ENCODE data around the gene AZU1. TPM values are rescaled to one million over a fixed set of nuclear protein-coding genes. Genes with fewer than 3 reads are reported as not detected.
A peak's percentile ranks its signal among the peaks of the same experiment; 100 is the strongest.

Gene AZU1
- total RNA-seq, 4 donors from 2014 or later = 0.40 TPM; not detected in 3

DNA sequence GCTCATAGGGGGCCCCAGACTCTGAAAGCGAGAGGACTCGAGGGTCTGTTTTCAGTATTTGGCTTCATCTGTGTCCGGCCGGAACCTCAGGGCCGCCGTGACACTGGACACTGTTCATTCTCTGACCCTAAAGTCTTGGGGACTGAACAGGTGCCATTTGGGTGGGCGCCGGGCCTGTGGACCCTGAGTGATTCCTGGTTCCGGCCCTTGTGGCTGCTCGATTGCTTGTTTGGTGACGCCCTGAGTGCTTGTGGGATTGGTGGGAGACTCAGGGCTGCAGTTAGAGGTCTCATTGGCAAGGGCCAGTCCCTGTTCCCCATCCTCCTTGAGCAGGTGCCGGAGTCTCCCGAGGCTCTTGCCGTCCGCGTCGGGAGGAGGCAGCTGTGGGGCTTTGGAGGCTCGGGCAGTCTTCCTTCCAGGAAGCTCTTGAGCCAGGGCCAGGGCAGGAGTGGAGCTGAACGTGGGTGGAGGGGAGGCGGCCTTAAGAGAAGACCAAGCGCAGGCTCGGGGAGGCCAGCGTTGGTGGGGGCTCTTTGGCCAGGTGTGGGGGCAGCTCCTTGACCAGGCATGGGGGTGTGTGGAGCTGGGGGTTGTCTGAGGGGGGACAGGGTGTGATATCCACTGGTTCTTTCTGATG, 25.7 kb upstream of the AZU1 start:
- H3K27ac ChIP-seq = peak overlapping the region in 3 of 4 donors; percentile 63 to 99 (median 71)
- no peak for TF ChIP-seq EP300 (IDR thresholded peaks at IDR 0.05)
- TF ChIP-seq POLR2AphosphoS5 (IDR thresholded peaks at IDR 0.05) = peak; percentile 82
- no peak for TF ChIP-seq POLR2A (IDR thresholded peaks at IDR 0.05)
- TF ChIP-seq, protein P1, sequence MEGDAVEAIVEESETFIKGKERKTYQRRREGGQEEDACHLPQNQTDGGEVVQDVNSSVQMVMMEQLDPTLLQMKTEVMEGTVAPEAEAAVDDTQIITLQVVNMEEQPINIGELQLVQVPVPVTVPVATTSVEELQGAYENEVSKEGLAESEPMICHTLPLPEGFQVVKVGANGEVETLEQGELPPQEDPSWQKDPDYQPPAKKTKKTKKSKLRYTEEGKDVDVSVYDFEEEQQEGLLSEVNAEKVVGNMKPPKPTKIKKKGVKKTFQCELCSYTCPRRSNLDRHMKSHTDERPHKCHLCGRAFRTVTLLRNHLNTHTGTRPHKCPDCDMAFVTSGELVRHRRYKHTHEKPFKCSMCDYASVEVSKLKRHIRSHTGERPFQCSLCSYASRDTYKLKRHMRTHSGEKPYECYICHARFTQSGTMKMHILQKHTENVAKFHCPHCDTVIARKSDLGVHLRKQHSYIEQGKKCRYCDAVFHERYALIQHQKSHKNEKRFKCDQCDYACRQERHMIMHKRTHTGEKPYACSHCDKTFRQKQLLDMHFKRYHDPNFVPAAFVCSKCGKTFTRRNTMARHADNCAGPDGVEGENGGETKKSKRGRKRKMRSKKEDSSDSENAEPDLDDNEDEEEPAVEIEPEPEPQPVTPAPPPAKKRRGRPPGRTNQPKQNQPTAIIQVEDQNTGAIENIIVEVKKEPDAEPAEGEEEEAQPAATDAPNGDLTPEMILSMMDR (IDR thresholded peaks at IDR 0.05) = no peak
- peak overlapping the region in 1 of 2 donors; percentile 98 for H3K4me3 ChIP-seq
- 31% methylated on average over 8 of the region's 23 CpGs; no CpG with 5 or more reads in 1 of the 2 donors for WGBS, 2 donors (ENCODE audit: low coverage in 1 of 2)
- ATAC-seq = no peak
- no peaks in the 10 kb centered on the region for H3K27me3 ChIP-seq
- H3K9me3 ChIP-seq = no peaks in the 10 kb centered on the region
- H3K4me1 ChIP-seq = peaks cover 5 to 86% (median 54%) of the 10 kb centered on the region in 3 donors
- H3K36me3 ChIP-seq = peaks cover 0 to 53% of the 10 kb centered on the region in 2 donors

DNA sequence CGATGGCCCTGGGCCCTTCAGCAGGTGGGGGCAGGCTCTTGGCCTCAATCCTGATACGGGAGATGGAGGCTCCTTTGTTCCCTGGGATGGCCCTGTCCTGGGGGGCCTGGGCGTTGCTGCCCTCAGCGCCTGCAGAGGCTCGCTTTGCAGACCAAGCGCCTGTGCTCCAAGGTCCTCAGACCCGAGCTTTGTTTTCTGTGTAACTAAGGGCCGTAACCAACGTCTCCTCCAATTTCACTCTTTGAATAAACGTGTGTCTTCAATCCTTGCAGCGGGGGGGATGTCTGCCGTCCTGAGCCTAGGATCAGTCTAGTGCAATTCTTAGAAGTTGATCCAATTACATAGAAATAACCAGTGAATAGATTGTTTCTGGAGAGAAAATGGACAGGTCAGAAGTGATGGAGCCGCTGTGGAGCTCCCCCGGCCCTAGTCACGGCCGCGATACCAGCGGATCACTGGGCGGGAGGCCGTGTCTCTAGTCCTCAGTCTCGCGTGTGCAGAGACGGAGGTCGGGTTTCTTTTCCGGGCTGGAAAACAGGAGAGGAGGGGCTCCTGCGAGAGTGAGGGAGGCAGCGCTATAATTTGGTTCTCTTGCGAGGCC, 25.0 kb upstream of the AZU1 start:
- ATAC-seq = no peak
- WGBS, 2 donors (ENCODE audit: low coverage in 1 of 2) = 7 to 23% methylated on average over 9 to 21 of the region's 28 CpGs
- H3K4me1 ChIP-seq = peaks cover 5 to 89% (median 54%) of the 10 kb centered on the region in 3 donors
- no peaks in the 10 kb centered on the region for H3K27me3 ChIP-seq
- H3K27ac ChIP-seq = peak overlapping the region in 3 of 4 donors; percentile 63 to 99 (median 71)
- TF ChIP-seq EP300 (IDR thresholded peaks at IDR 0.05) = no peak
- TF ChIP-seq POLR2AphosphoS5 (IDR thresholded peaks at IDR 0.05) = no peak
- TF ChIP-seq, protein P1 (IDR thresholded peaks at IDR 0.05) = no peak
- TF ChIP-seq POLR2A (IDR thresholded peaks at IDR 0.05) = no peak
- H3K9me3 ChIP-seq = no peaks in the 10 kb centered on the region
- peak overlapping the region in 1 of 2 donors; percentile 98 for H3K4me3 ChIP-seq
- H3K36me3 ChIP-seq = peaks cover 0 to 59% of the 10 kb centered on the region in 2 donors

DNA sequence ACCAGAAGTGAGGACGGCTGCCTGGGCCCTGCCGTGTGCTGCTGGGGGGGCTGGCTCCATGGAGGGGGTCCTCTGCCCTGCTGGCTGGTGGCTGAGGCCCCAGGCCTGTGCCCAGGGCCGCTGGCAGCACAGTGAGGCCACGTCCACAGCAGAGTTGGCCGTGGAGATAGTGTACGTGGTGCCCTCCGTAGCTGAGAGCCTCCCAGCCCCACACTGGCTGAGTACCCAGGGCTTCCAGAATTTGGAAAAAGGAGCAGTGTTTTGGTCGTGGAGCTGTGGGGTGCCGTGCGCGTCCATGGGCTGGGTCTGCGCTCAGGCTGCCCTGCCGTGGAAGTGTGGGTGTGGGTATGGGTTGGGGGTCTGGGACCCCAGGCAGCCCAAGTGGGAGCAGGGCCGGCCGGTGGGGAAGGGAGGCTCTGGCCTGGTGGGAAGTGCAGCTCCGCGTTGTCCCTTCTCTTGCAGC, 24.5 kb upstream of the AZU1 start:
- Histone ChIP-seq H3K27ac (peak overlapping the region in 3 of 4 donors; percentile 63 to 99 (median 71)), H3K4me1 (peaks cover 5 to 88% (median 54%) of the 10 kb centered on the region in 3 donors)

DNA sequence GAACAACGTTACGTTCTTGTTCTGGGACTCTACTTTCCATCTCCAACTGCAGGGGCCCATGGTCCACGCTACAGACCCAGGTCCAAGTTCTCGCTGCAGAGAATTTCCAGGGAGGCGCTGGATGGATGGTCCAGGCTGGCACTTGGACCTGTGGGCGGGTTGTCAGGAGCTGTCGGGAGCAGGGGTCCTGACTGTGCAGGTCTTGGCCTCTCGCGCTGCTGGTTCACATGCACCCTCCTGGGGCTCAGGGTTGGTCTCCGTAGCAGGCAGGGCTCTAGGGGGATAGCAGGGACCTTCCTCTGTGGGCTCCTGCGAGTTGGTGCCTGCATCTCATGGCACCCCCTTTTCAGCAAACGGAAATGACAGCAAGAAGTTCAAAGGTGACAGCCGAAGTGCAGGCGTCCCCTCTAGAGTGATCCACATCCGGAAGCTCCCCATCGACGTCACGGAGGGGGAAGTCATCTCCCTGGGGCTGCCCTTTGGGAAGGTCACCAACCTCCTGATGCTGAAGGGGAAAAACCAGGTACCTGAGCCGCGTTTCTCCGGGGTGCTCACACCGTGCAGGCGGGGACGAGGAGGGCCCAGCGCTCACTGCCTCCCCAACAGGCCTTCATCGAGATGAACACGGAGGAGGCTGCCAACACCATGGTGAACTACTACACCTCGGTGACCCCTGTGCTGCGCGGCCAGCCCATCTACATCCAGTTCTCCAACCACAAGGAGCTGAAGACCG, 23.8 kb upstream of the AZU1 start:
- H3K27me3 ChIP-seq = no peaks in the 10 kb centered on the region
- peak overlapping the region in 2 of 4 donors; percentile 71 to 99 for H3K27ac ChIP-seq
- no peak overlapping the region for H3K4me3 ChIP-seq
- H3K36me3 ChIP-seq = peaks cover 0 to 72% of the 10 kb centered on the region in 2 donors
- no peaks in the 10 kb centered on the region for H3K9me3 ChIP-seq
- TF ChIP-seq POLR2A (IDR thresholded peaks at IDR 0.05) = no peak
- TF ChIP-seq POLR2AphosphoS5 (IDR thresholded peaks at IDR 0.05) = no peak
- TF ChIP-seq EP300 (IDR thresholded peaks at IDR 0.05) = no peak
- TF ChIP-seq, protein P1 (IDR thresholded peaks at IDR 0.05) = no peak
- no peak for ATAC-seq
- H3K4me1 ChIP-seq = peaks cover 5 to 81% (median 48%) of the 10 kb centered on the region in 3 donors
- 71% methylated on average over 10 of the region's 31 CpGs; no CpG with 5 or more reads in 1 of the 2 donors for WGBS, 2 donors (ENCODE audit: low coverage in 1 of 2)

More for the DNA sequence above, 24.5 kb upstream of the AZU1 start:
- H3K27me3 ChIP-seq = no peaks in the 10 kb centered on the region
- H3K36me3 ChIP-seq = peaks cover 0 to 64% of the 10 kb centered on the region in 2 donors
- no peak for TF ChIP-seq POLR2A (IDR thresholded peaks at IDR 0.05)
- 20% methylated on average over 4 of the region's 17 CpGs; no CpG with 5 or more reads in 1 of the 2 donors for WGBS, 2 donors (ENCODE audit: low coverage in 1 of 2)
- H3K9me3 ChIP-seq = no peaks in the 10 kb centered on the region
- no peak for ATAC-seq
- H3K4me3 ChIP-seq = peak overlapping the region in 1 of 2 donors; percentile 98

Data from gastroesophageal sphincter (tissue), 4 donors.